HG03571 (cell line): ENCODE data around the gene RGPD6.
"Not testable (repeated sequence)": the region's sequence is repeated elsewhere in the genome, so short reads cannot be mapped to it uniquely, and the experiment has no call there.

Experiments used
- ATAC-seq: cut with Tn5 transposase; IDR thresholded peaks from one replicate; pipeline ENCODE4 v1.9.1; 2021; ENCODE audit not compliant: unreplicated experiment

RGPD6 gene

GRCh38 chr2:110481200-110481599 lies 95.8 kb downstream of the RGPD6 start:
- ATAC-seq = not testable (repeated sequence)

- ATAC-seq = not testable (repeated sequence)
Measured at GRCh38 chr2:110480084-110480483, 96.9 kb downstream of the RGPD6 start.

- not testable (repeated sequence) for ATAC-seq
Measured at GRCh38 chr2:110477370-110477769, 99.7 kb downstream of the RGPD6 start.

- not testable (repeated sequence) for ATAC-seq
Measured at GRCh38 chr2:110476952-110477351, 100.1 kb downstream of the RGPD6 start.

GRCh38 chr2:110475627-110476359 lies 101.2 kb downstream of the RGPD6 start:
- not testable (repeated sequence) for ATAC-seq

GRCh38 chr2:110474898-110475297 lies 102.1 kb downstream of the RGPD6 start:
- ATAC-seq = peak; percentile 95

- not testable (repeated sequence) for ATAC-seq
Measured at GRCh38 chr2:110473059-110473358, 104.0 kb downstream of the RGPD6 start.

GRCh38 chr2:110472171-110473058 lies 104.6 kb downstream of the RGPD6 start, which contains the start of gene LIMS4:
Gene LIMS4, minus strand, starts transcription at chr2:110472816. Its CDS starts 38 bp downstream, at chr2:110472778.
- not testable (repeated sequence) for ATAC-seq

- not testable (repeated sequence) for ATAC-seq
Measured at GRCh38 chr2:110468921-110469320, 108.1 kb downstream of the RGPD6 start.

- ATAC-seq = peak; percentile 93
Measured at GRCh38 chr2:110465312-110465711, 111.7 kb downstream of the RGPD6 start.
